Natural killer cell treated with Interleukin-12 subunit alpha and Interleukin-12 subunit beta and Interleukin-15 and Interleukin-18, amount 100 ng/mL, for 72 hours (primary cell): ENCODE measurements around the gene MTAP. TPM values are rescaled to one million over a fixed set of nuclear protein-coding genes. Genes with fewer than 3 reads are reported as not detected.

Experiments
- ATAC-seq, 2 donors: fragments of 150-1000 bp; cut with Tn5 transposase in 1 of 2; sonication (Bioruptor Pico), chemical (Tn5 transposase) in 1 of 2; 2 replicates each; pipeline ENCODE4 v1.10.0; 2021
- DNase-seq: peaks from one replicate; pipeline ENCODE4 v3.0.0; 2022; ENCODE audit warnings: low spot score
- H3K27ac Mint-ChIP-seq, 2 donors: 1 replicate in 1 of 2; 2 replicates in 1 of 2; pipeline ENCODE4 v1.8.0; 2022; ENCODE audit warnings: mixed read lengths in 2 of 2, mild to moderate bottlenecking in 1 of 2, moderate library complexity in 1 of 2
- H3K27me3 Mint-ChIP-seq, 2 donors: 1 replicate in 1 of 2; 2 replicates in 1 of 2; pipeline ENCODE4 v1.8.0; 2022; ENCODE audit warnings: mixed read lengths in 2 of 2
- H3K36me3 Mint-ChIP-seq: one replicate; pipeline ENCODE4 v1.8.0; 2022; ENCODE audit warnings: mixed read lengths
- H3K4me1 Mint-ChIP-seq, 2 donors: 1 replicate in 1 of 2; 2 replicates in 1 of 2; pipeline ENCODE4 v1.8.0; 2022; ENCODE audit warnings: low read depth in 2 of 2, mixed read lengths in 2 of 2, mild to moderate bottlenecking in 1 of 2
- H3K4me3 Mint-ChIP-seq: one replicate; pipeline ENCODE4 v1.8.0; 2022; ENCODE audit warnings: mixed read lengths
- H3K9me3 Mint-ChIP-seq: 2 replicates; pipeline ENCODE4 v1.8.0; 2022; ENCODE audit warnings: mixed read lengths
- total RNA-seq, 2 donors: library from RNA; stranded (reverse); gene quantifications; one replicate each; pipeline ENCODE4 v1.2.3, GENCODE V29; 2022

Gene MTAP
- total RNA-seq, result 10 to 100 TPM; 32.9 to 61.3 TPM

- H3K4me1 Mint-ChIP-seq, result peaks cover 23 to 26% of the 10 kb centered on the region in 2 donors
- H3K9me3 Mint-ChIP-seq, result no peaks in the 10 kb centered on the region
- H3K27ac Mint-ChIP-seq, result peak within 1 kb of the TSS; percentile 84 to 95
- ATAC-seq, result peak; percentile 88 to 89
- H3K27me3 Mint-ChIP-seq, result peaks cover 7 to 16% of the 10 kb centered on the region in 2 donors
- peak within 1 kb of the TSS; percentile 98 for H3K4me3 Mint-ChIP-seq
- H3K36me3 Mint-ChIP-seq, result no peaks in the 10 kb centered on the region
- peak; percentile 66 for DNase-seq
Measured at GRCh38 chr9:21802418-21803000, at the start of gene MTAP. TSS of gene MTAP (plus strand) at chr9:21802636. CDS start at chr9:21802749, 113 bp downstream.

DNA sequence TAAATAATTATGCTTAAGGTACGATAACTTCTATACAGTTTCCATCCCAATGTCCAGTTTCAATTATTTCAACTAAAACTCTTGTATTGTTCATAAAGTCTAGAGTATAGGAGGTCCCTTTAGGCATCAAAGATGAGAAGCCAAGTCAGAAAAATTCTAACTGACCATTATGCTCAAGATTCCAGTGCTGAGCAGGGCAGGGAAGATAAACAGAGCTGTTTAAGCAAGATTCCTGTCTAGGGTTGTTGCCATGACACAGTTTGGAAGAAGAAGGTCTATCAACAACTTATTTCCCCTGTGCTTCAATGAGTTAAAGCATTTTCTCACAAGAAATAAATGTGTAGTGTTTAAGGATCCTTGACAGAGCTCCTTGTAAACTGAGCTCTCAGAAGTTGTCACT, 48.9 kb upstream of the MTAP start:
- no peak overlapping the region for H3K4me3 Mint-ChIP-seq
- peaks cover 40 to 79% of the 10 kb centered on the region in 2 donors for H3K27me3 Mint-ChIP-seq
- DNase-seq (no peak), ATAC-seq (no peak)
- H3K27ac Mint-ChIP-seq, result no peak overlapping the region
- no peaks in the 10 kb centered on the region for H3K9me3 Mint-ChIP-seq
- H3K36me3 Mint-ChIP-seq, result no peaks in the 10 kb centered on the region
- no peaks in the 10 kb centered on the region for H3K4me1 Mint-ChIP-seq

DNA sequence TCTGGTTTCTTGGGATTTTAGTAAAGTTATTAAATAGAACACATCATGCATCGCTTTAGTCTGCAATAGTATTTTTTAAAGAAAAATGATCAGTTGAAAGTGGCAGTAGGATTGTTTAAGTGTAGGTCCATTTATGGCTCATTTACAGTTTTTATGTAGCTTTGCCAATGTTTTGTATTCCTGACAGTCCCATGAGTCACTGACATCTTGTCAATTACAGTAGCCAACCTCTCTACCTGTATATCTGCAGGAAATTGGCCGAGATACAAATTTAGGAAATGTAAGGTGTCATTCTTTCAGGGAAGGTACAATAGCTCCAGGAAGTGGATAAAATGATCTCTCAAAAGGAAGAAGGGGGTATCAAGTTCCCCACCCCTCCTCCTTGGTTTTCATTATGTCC, 47.7 kb upstream of the MTAP start:
- peaks cover 40 to 85% of the 10 kb centered on the region in 2 donors for H3K27me3 Mint-ChIP-seq

DNA sequence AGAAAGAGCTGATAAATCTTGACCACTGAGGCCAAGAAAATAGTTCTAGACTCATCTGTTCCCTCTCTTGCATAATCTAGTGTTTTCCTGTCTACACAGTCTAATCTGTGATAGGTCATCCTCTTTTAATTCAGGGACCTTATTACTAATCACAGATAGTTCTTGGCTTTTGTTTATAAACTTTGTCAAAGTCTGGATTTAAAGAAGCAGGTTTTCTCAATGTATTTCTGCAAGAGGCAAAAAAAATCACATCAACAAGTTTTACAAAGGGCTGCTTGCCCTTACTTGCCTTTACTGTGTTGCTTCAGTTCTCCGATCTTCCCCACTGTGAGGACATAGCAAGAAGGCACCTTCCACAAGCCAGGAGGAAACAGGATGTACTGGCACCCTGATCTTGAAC, 43.9 kb upstream of the MTAP start:
- no peaks in the 10 kb centered on the region for H3K9me3 Mint-ChIP-seq
- no peak overlapping the region for H3K4me3 Mint-ChIP-seq
- no peak for ATAC-seq
- H3K4me1 Mint-ChIP-seq, result peaks cover 4 to 11% of the 10 kb centered on the region in 2 donors
- H3K36me3 Mint-ChIP-seq, result no peaks in the 10 kb centered on the region
- no peak for DNase-seq
- H3K27me3 Mint-ChIP-seq, result peaks cover 37 to 83% of the 10 kb centered on the region in 2 donors
- no peak overlapping the region for H3K27ac Mint-ChIP-seq

More for the DNA sequence above, 47.7 kb upstream of the MTAP start:
- no peak overlapping the region for H3K4me3 Mint-ChIP-seq
- no peaks in the 10 kb centered on the region for H3K9me3 Mint-ChIP-seq
- ATAC-seq (no peak), DNase-seq (no peak)
- H3K27ac Mint-ChIP-seq, result no peak overlapping the region
- H3K36me3 Mint-ChIP-seq, result no peaks in the 10 kb centered on the region
- H3K4me1 Mint-ChIP-seq, result no peaks in the 10 kb centered on the region

DNA sequence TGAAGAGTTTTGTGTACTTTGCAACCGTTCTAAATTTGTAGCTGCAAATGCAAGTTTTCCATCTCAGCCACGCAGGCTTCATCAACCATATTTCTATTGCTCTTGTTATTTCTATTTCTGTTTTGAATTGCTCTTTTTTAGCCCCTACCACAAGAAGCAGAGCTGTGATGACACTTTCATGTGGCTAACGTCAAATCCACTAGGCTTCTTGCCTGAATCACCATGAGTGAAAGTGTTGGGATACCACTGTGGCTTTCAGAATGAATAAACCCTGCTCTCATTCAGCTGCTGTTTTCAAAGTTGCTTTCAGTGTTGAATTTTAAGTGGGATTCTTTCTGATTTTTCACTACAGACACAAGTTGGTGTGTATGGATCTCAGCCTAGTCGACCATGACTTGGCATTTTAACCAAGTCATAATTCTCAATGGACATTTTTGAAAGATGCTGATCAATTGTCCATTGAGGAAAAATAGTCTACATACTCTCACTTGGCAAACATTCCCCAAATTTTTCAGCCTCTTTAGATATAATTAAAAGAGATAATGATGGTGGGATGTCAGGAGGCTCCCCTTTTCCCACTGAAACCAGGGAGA, 41.0 kb upstream of the MTAP start:
- DNase-seq, result peak; percentile 80
- Mint-ChIP-seq H3K36me3 (peaks cover 6% of the 10 kb centered on the region), H3K27me3 (peaks cover 39 to 81% of the 10 kb centered on the region in 2 donors), H3K4me1 (peaks cover 4 to 11% of the 10 kb centered on the region in 2 donors), H3K27ac (no peak overlapping the region), H3K4me3 (peak overlapping the region; percentile 9), H3K9me3 (no peaks in the 10 kb centered on the region)
- peak; percentile 85 to 94 for ATAC-seq

DNA sequence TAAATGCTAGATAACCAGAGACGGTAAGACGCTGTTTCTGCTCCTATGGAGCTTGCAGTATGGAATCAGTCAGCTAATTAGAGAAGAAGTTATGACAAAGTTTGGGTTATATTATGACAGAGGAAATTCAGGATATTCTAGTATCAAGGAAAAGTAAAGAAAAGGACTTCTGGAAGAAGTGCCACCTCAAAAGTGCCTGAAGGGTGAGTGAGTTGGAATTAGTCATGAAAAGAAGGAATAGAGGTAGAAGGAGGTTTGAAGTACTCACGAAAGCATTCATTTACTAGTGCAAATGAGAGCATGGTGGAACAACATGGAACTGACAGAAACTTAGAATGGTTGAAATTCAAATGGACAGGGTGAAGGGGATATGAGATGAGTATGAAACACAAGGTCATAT, 40.4 kb upstream of the MTAP start:
- Mint-ChIP-seq H3K27me3 (peaks cover 37 to 77% of the 10 kb centered on the region in 2 donors), H3K27ac (no peak overlapping the region), H3K9me3 (no peaks in the 10 kb centered on the region), H3K4me1 (peaks cover 4 to 11% of the 10 kb centered on the region in 2 donors), H3K36me3 (peaks cover 6% of the 10 kb centered on the region), H3K4me3 (no peak overlapping the region)
- ATAC-seq (no peak), DNase-seq (no peak)

GRCh38 chr9:21764846-21765245, 37.6 kb upstream of the MTAP start:
- Mint-ChIP-seq H3K4me1 (peaks cover 4 to 11% of the 10 kb centered on the region in 2 donors), H3K27me3 (peaks cover 38 to 67% of the 10 kb centered on the region in 2 donors), H3K9me3 (no peaks in the 10 kb centered on the region), H3K27ac (no peak overlapping the region), H3K36me3 (peaks cover 6% of the 10 kb centered on the region), H3K4me3 (no peak overlapping the region)
- DNase-seq, result no peak
- ATAC-seq, result no peak

DNA sequence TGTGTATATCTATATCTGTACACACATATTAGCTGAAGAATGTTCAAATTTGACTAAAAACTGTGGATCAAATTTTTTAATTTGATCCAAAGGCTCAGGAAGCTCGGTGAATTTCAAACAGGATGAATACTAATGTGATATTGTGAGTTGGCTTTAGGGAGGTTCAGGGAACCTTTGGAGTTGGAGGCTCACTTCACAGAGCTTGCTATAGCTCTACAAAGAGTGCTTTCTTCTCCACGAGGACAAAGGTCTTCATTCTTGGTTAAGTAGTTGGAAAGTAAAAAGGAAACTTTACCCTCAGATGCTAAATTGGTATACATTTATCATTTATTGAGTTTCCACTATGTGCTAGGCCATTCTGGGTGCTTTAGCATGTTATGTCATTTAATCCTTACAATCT, 36.3 kb upstream of the MTAP start:
- Mint-ChIP-seq H3K4me1 (peaks cover 3 to 9% of the 10 kb centered on the region in 2 donors), H3K27me3 (peaks cover 41 to 72% of the 10 kb centered on the region in 2 donors)

DNA sequence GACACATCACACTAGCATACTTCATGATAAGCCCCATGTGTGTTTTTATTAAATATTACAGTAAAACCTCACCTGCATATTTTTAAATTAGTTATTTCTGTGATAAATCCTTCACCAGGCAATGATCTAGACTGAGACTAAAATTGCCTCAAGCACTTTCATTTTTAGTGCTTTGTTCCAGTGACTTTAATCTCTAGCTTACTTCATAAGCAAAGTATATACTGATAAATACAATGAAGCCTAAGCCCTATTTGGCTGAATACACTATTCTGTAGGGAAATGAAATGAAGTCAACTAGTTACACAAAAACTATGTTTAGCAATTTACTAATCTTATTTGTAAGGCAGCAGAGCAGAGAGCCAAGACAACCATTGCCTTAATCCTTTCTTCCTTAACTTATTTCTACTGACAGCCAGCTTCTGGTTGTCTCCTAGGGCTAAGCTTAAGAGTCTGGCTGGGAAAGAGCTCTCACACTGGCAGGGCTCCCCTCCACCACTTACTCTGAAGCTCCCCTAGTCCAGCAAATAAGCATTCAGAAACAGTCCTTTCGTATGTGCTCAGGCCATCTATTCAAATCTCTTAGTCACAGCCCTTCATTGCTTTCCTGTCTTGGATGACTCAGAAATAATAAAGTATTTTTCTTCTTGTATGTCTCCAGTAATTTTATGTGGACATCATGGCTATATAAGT, 31.4 kb upstream of the MTAP start:
- H3K4me1 Mint-ChIP-seq, result no peaks in the 10 kb centered on the region
- no peaks in the 10 kb centered on the region for H3K9me3 Mint-ChIP-seq
- no peak for ATAC-seq
- H3K4me3 Mint-ChIP-seq, result no peak overlapping the region
- H3K27me3 Mint-ChIP-seq, result peaks cover 23 to 35% of the 10 kb centered on the region in 2 donors
- DNase-seq, result no peak
- no peak overlapping the region for H3K27ac Mint-ChIP-seq
- no peaks in the 10 kb centered on the region for H3K36me3 Mint-ChIP-seq

More for the DNA sequence above, 36.3 kb upstream of the MTAP start:
- Mint-ChIP-seq H3K4me3 (no peak overlapping the region), H3K27ac (no peak overlapping the region), H3K9me3 (no peaks in the 10 kb centered on the region), H3K36me3 (peaks cover 6% of the 10 kb centered on the region)
- ATAC-seq (no peak), DNase-seq (no peak)

DNA sequence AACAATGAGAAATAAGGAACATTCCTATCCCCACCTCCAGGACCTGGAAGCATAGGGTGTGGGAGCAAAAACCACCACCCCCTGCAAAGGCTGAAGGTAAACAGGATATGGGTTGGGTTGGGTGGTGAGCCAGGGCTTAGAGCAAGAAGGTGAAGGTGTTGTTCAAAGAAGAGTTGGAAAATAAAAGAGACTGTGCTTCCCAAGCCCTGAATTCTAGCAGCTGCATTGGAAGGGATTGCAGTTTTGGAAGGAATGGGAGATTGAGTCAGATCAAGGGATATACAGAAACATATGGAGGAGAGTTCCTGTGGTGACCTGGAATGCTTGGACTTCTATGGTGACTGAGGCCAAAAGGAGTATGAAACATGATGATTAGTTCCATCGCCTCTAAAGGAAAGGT, 24.7 kb upstream of the MTAP start:
- Mint-ChIP-seq H3K27me3 (peaks cover 0 to 2% of the 10 kb centered on the region in 2 donors), H3K27ac (no peak overlapping the region), H3K9me3 (no peaks in the 10 kb centered on the region), H3K4me1 (no peaks in the 10 kb centered on the region), H3K36me3 (no peaks in the 10 kb centered on the region), H3K4me3 (no peak overlapping the region)
- no peak for DNase-seq
- ATAC-seq, result no peak

- H3K36me3 Mint-ChIP-seq, result no peaks in the 10 kb centered on the region
- no peak overlapping the region for H3K27ac Mint-ChIP-seq
- DNase-seq (no peak), ATAC-seq (peak in 1 of 2 donors; percentile 70)
- H3K4me1 Mint-ChIP-seq, result no peaks in the 10 kb centered on the region
- H3K4me3 Mint-ChIP-seq, result no peak overlapping the region
- H3K9me3 Mint-ChIP-seq, result no peaks in the 10 kb centered on the region
- peaks cover 5% of the 10 kb centered on the region in 2 donors for H3K27me3 Mint-ChIP-seq
Measured at GRCh38 chr9:21778304-21778703, 24.1 kb upstream of the MTAP start.

DNA sequence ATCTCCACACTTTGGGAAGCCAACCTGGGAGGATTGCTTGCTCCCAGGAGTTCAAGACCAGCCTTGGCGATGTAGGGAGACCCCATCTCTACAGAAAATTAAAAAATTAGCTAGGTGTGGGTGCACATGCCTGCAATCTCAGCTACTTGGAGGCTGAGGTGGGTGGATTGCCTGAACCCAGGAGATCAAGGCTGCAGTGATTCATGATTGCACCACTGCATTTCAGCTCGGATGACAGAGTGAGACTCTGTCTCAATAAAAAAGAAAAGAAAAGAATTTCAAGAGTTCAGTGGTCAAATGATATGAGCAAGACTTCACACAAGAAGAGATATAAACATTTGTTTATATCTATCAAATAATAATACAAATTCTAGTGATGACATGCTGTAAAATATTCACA, 23.0 kb upstream of the MTAP start:
- H3K9me3 Mint-ChIP-seq, result no peaks in the 10 kb centered on the region
- no peaks in the 10 kb centered on the region for H3K36me3 Mint-ChIP-seq
- ATAC-seq (no peak), DNase-seq (no peak)
- H3K27ac Mint-ChIP-seq, result no peak overlapping the region
- no peak overlapping the region for H3K4me3 Mint-ChIP-seq
- H3K27me3 Mint-ChIP-seq, result peaks cover 13 to 15% of the 10 kb centered on the region in 2 donors
- H3K4me1 Mint-ChIP-seq, result no peaks in the 10 kb centered on the region

DNA sequence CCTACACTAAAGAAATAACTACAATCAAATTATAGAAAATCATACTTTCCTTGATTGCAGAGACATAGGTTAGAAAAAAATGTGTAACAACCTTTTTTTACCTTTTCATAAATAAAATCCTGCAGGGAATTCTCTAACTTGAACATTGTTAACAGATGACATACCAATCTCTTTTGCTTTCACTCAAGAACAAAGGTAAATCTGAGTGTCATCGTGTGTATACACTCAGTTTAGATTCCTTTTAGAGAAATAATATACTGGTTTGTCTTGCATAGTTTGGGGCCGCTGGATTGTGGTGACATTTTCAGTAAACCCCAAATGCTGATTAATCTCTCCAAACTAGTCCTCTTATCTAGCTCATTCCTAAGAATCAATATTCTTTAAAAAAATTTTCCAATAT, 20.8 kb upstream of the MTAP start:
- ATAC-seq (no peak), DNase-seq (no peak)
- H3K4me1 Mint-ChIP-seq, result no peaks in the 10 kb centered on the region

DNA sequence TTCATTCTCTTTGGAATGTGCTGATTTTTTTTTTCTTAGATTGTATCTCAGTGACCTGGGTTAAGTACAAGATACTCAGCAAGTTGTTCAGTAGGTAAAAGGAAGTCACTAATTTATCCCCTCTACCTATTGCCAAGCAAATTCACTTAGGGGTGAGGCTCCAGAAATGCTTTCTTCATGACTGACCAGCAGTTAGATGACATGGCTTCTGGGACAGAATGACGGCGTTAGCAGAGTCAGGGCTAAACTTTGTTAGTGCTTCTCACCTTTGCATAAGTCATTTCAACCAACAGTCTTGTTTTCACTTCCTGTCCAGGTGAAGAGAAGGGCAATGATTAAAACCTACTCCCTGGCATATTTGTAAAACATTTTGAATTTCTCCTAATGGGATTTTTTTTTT, 20.2 kb upstream of the MTAP start:
- no peaks in the 10 kb centered on the region for H3K4me1 Mint-ChIP-seq
- no peaks in the 10 kb centered on the region for H3K9me3 Mint-ChIP-seq
- H3K4me3 Mint-ChIP-seq, result no peak overlapping the region
- no peak for ATAC-seq
- peaks cover 26 to 39% of the 10 kb centered on the region in 2 donors for H3K27me3 Mint-ChIP-seq
- no peak for DNase-seq
- H3K36me3 Mint-ChIP-seq, result no peaks in the 10 kb centered on the region
- H3K27ac Mint-ChIP-seq, result no peak overlapping the region

More for the DNA sequence above, 20.8 kb upstream of the MTAP start:
- peaks cover 26 to 35% of the 10 kb centered on the region in 2 donors for H3K27me3 Mint-ChIP-seq
- no peak overlapping the region for H3K27ac Mint-ChIP-seq
- no peak overlapping the region for H3K4me3 Mint-ChIP-seq
- no peaks in the 10 kb centered on the region for H3K9me3 Mint-ChIP-seq
- H3K36me3 Mint-ChIP-seq, result no peaks in the 10 kb centered on the region
